ENCODE data around the gene NT5C1B.

Gene NT5C1B

GRCh38 chr2:18545384-18545783 lies 44.0 kb downstream of the NT5C1B start:
- peak; percentile 40; the same call in 2 of the 3 replicates for ATAC-seq

DNA sequence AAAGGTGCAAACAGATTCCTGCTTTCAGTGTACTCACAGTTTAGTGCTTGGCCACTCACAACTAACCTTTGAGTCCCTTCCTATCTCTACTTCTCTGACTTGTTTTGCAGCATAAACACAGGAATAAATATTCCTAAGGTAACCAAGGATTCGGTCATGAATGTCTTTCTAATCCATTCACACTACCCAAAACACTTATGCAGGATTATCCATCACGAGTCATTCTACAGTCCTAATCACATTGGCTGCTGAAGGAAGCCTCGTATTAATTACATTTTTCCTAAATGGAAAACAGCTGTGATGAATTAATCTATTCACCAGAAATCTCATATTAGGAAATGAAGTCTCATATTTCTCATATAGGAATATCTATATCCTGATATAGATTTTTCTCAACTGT lies 45.2 kb downstream of the NT5C1B start:
- TF ChIP-seq PPARA (CRISPR knock-in tag; IDR thresholded peaks at IDR 0.05; ENCODE audit: borderline replicate concordance) (no peak), TCF4 (CRISPR knock-in tag; IDR thresholded peaks at IDR 0.05; ENCODE audit: borderline replicate concordance) (0 out of 2 replicates have a peak, but pooled peaks have one; percentile 37)
- peak; percentile 60 for ATAC-seq

More at GRCh38 chr2:18545384-18545783, 44.0 kb downstream of the NT5C1B start:
- TF ChIP-seq ISL1 (CRISPR knock-in tag; IDR thresholded peaks at IDR 0.05) (no peak), CSRNP3 (CRISPR knock-in tag; IDR thresholded peaks at IDR 0.05) (no peak), ESRRG (CRISPR knock-in tag; IDR thresholded peaks at IDR 0.05) (no peak), CSDC2 (CRISPR knock-in tag; IDR thresholded peaks at IDR 0.05) (no peak)
- TF ChIP-seq, protein P1, sequence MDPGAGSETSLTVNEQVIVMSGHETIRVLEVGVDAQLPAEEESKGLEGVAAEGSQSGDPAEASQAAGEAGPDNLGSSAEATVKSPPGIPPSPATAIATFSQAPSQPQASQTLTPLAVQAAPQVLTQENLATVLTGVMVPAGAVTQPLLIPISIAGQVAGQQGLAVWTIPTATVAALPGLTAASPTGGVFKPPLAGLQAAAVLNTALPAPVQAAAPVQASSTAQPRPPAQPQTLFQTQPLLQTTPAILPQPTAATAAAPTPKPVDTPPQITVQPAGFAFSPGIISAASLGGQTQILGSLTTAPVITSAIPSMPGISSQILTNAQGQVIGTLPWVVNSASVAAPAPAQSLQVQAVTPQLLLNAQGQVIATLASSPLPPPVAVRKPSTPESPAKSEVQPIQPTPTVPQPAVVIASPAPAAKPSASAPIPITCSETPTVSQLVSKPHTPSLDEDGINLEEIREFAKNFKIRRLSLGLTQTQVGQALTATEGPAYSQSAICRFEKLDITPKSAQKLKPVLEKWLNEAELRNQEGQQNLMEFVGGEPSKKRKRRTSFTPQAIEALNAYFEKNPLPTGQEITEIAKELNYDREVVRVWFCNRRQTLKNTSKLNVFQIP (CRISPR knock-in tag; IDR thresholded peaks at IDR 0.05; ENCODE audit: borderline replicate concordance, low read depth): no peak

- no peak for TF ChIP-seq CSDC2 (CRISPR knock-in tag; IDR thresholded peaks at IDR 0.05)
- no peak for TF ChIP-seq TOX (CRISPR knock-in tag; IDR thresholded peaks at IDR 0.05; ENCODE audit: borderline replicate concordance)
- TF ChIP-seq, protein P1 (CRISPR knock-in tag; IDR thresholded peaks at IDR 0.05; ENCODE audit: borderline replicate concordance, low read depth): no peak
- TF ChIP-seq ZFP3 (CRISPR knock-in tag; IDR thresholded peaks at IDR 0.05): no peak
- TF ChIP-seq, protein P2, sequence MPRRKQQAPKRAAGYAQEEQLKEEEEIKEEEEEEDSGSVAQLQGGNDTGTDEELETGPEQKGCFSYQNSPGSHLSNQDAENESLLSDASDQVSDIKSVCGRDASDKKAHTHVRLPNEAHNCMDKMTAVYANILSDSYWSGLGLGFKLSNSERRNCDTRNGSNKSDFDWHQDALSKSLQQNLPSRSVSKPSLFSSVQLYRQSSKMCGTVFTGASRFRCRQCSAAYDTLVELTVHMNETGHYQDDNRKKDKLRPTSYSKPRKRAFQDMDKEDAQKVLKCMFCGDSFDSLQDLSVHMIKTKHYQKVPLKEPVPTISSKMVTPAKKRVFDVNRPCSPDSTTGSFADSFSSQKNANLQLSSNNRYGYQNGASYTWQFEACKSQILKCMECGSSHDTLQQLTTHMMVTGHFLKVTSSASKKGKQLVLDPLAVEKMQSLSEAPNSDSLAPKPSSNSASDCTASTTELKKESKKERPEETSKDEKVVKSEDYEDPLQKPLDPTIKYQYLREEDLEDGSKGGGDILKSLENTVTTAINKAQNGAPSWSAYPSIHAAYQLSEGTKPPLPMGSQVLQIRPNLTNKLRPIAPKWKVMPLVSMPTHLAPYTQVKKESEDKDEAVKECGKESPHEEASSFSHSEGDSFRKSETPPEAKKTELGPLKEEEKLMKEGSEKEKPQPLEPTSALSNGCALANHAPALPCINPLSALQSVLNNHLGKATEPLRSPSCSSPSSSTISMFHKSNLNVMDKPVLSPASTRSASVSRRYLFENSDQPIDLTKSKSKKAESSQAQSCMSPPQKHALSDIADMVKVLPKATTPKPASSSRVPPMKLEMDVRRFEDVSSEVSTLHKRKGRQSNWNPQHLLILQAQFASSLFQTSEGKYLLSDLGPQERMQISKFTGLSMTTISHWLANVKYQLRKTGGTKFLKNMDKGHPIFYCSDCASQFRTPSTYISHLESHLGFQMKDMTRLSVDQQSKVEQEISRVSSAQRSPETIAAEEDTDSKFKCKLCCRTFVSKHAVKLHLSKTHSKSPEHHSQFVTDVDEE (CRISPR knock-in tag; IDR thresholded peaks at IDR 0.05): no peak
- TF ChIP-seq RARB (CRISPR knock-in tag; IDR thresholded peaks at IDR 0.05): no peak
- TF ChIP-seq CREB5 (CRISPR knock-in tag; IDR thresholded peaks at IDR 0.05; ENCODE audit: low read depth): no peak
- TF ChIP-seq SNAI2 (CRISPR knock-in tag; IDR thresholded peaks at IDR 0.05): no peak
- TF ChIP-seq, protein P3, sequence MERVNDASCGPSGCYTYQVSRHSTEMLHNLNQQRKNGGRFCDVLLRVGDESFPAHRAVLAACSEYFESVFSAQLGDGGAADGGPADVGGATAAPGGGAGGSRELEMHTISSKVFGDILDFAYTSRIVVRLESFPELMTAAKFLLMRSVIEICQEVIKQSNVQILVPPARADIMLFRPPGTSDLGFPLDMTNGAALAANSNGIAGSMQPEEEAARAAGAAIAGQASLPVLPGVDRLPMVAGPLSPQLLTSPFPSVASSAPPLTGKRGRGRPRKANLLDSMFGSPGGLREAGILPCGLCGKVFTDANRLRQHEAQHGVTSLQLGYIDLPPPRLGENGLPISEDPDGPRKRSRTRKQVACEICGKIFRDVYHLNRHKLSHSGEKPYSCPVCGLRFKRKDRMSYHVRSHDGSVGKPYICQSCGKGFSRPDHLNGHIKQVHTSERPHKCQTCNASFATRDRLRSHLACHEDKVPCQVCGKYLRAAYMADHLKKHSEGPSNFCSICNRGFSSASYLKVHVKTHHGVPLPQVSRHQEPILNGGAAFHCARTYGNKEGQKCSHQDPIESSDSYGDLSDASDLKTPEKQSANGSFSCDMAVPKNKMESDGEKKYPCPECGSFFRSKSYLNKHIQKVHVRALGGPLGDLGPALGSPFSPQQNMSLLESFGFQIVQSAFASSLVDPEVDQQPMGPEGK (CRISPR knock-in tag; IDR thresholded peaks at IDR 0.05; ENCODE audit: borderline replicate concordance): no peak
- no peak for ATAC-seq
Measured at GRCh38 chr2:18540872-18541271, 48.5 kb downstream of the NT5C1B start.

- TF ChIP-seq ZC3H10 (CRISPR knock-in tag; IDR thresholded peaks at IDR 0.05): no peak
- TF ChIP-seq ZNF70 (CRISPR knock-in tag; IDR thresholded peaks at IDR 0.05): no peak
- TF ChIP-seq, protein P3 (CRISPR knock-in tag; IDR thresholded peaks at IDR 0.05; ENCODE audit: borderline replicate concordance): no peak
- no peak for TF ChIP-seq ESRRG (CRISPR knock-in tag; IDR thresholded peaks at IDR 0.05)
- TF ChIP-seq CREB5 (CRISPR knock-in tag; IDR thresholded peaks at IDR 0.05; ENCODE audit: low read depth): no peak
- no peak for TF ChIP-seq BACH2 (CRISPR knock-in tag; IDR thresholded peaks at IDR 0.05; ENCODE audit: borderline replicate concordance)
- no peak for TF ChIP-seq CSDC2 (CRISPR knock-in tag; IDR thresholded peaks at IDR 0.05)
- no peak for TF ChIP-seq ZNF8 (CRISPR knock-in tag; IDR thresholded peaks at IDR 0.05)
- TF ChIP-seq, protein P1 (CRISPR knock-in tag; IDR thresholded peaks at IDR 0.05; ENCODE audit: borderline replicate concordance, low read depth): no peak
- TF ChIP-seq ISL1 (CRISPR knock-in tag; IDR thresholded peaks at IDR 0.05): no peak
- no peak for TF ChIP-seq OSR1 (CRISPR knock-in tag; IDR thresholded peaks at IDR 0.05)
- no peak for TF ChIP-seq TOX (CRISPR knock-in tag; IDR thresholded peaks at IDR 0.05; ENCODE audit: borderline replicate concordance)
- no peak for ATAC-seq
Measured at GRCh38 chr2:18536697-18537096, 52.7 kb downstream of the NT5C1B start.

All from SK-N-SH treated with all-trans-retinoic acid at 6 μM for 48 hours (cell line).